Stomach (tissue), 4 donors: Measurements from ENCODE around the gene DDX27.

Experiments
- EP300 ChIP-seq: sonication (generic); formaldehyde crosslinking; IDR thresholded peaks from one replicate; pipeline ENCODE4 v1.6.1; 2017; ENCODE audit warnings: antibody characterized with exemption
- POLR2A ChIP-seq, 4 donors: fragments of 450-650 bp; IDR thresholded peaks; one replicate each; pipeline ENCODE4 v1.6.1; 2016; ENCODE audit warnings: antibody characterized with exemption in 4 of 4, control low read depth in 2 of 4, mild to moderate bottlenecking in 1 of 4, moderate library complexity in 1 of 4
- POLR2AphosphoS5 ChIP-seq, 3 donors: sonication (generic); formaldehyde crosslinking; IDR thresholded peaks; one replicate each; pipeline ENCODE4 v1.6.1; 2016; ENCODE audit warnings: antibody characterized with exemption in 3 of 3
- TF ChIP-seq, protein P1 (sequence below), 7 experiments: fragments of 450-650 bp in 4 of 7; fragments of 200-600 bp in 3 of 7; sonication (generic) in 3 of 7; IDR thresholded peaks; one replicate each; pipeline ENCODE4 v1.5.1; 2016 to 2019; ENCODE audit warnings: antibody characterized with exemption in 7 of 7, control low read depth in 2 of 7, mild to moderate bottlenecking in 1 of 7

DNA sequence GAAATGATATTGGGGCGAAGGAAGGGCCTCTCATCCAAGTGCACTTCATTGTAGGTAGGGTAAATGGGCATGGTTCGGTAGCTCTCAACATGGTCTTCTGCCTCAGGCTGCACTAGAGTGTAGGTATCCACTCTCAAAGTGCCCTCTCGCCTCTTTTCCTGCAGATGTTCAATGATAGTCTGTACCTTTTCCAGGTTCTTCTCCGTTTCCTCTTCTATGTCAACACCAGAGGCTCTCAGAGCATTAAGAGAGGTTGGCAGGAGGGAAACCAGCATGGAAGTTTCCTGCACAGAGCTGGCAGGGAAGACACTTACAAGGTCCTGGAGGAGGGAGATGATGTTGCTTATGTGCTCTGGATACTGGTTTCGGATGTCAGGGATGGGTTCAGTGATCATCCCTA lies 51.5 kb downstream of the DDX27 start:
- TF ChIP-seq POLR2A (IDR thresholded peaks at IDR 0.05) (no peak), POLR2AphosphoS5 (IDR thresholded peaks at IDR 0.05) (no peak), EP300 (no peak)
- TF ChIP-seq, protein P1, sequence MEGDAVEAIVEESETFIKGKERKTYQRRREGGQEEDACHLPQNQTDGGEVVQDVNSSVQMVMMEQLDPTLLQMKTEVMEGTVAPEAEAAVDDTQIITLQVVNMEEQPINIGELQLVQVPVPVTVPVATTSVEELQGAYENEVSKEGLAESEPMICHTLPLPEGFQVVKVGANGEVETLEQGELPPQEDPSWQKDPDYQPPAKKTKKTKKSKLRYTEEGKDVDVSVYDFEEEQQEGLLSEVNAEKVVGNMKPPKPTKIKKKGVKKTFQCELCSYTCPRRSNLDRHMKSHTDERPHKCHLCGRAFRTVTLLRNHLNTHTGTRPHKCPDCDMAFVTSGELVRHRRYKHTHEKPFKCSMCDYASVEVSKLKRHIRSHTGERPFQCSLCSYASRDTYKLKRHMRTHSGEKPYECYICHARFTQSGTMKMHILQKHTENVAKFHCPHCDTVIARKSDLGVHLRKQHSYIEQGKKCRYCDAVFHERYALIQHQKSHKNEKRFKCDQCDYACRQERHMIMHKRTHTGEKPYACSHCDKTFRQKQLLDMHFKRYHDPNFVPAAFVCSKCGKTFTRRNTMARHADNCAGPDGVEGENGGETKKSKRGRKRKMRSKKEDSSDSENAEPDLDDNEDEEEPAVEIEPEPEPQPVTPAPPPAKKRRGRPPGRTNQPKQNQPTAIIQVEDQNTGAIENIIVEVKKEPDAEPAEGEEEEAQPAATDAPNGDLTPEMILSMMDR (IDR thresholded peaks at IDR 0.05): no peak
